Kidney (tissue), 14 donors: ENCODE results near the gene PTGS1. TPM values are rescaled to one million over a fixed set of nuclear protein-coding genes. Genes with fewer than 3 reads are reported as not detected.

Source experiments
- DNase-seq, 5 donors: peaks; one replicate each; pipeline ENCODE4 v3.0.0-alpha.2; 2013 to 2020
- FAIRE-seq: peaks from 2 replicates; lab custom pipeline; 2012; peaks lifted over from hg19 to GRCh38; lab: Jason Lieb, UNC
- H3K27ac ChIP-seq, 2 donors: one replicate each; pipeline ENCODE4 v1.7.0; 2013; ENCODE audit warnings: low read depth in 2 of 2, low read length in 2 of 2, inconsistent platforms in 1 of 2
- H3K27me3 ChIP-seq: one replicate; pipeline ENCODE4 v1.7.1; 2013; ENCODE audit warnings: low read length, inconsistent platforms; ENCODE audit not compliant: control insufficient read depth, insufficient read depth
- H3K36me3 ChIP-seq, 3 donors: one replicate each; pipeline versions ENCODE4 v1.7.0 to v1.7.1; 2013; ENCODE audit warnings: low read length in 3 of 3, control low read depth in 1 of 3, inconsistent platforms in 1 of 3; ENCODE audit not compliant: insufficient read depth in 3 of 3, control insufficient read depth in 2 of 3
- H3K4me1 ChIP-seq, 3 donors: one replicate each; pipeline versions ENCODE4 v1.7.0 to v1.7.1; 2013; ENCODE audit warnings: low read length in 3 of 3, inconsistent platforms in 1 of 3, low read depth in 1 of 3; ENCODE audit not compliant: control insufficient read depth in 2 of 3, insufficient read depth in 2 of 3
- H3K4me3 ChIP-seq, 3 donors: one replicate each; pipeline versions ENCODE4 v1.7.0 to v1.8.1; 2013; ENCODE audit warnings: low read length in 3 of 3, control low read depth in 1 of 3, inconsistent platforms in 1 of 3
- H3K9ac ChIP-seq, 3 donors: one replicate each; pipeline versions ENCODE4 v1.7.0 to v1.7.1; 2013; ENCODE audit warnings: low read length in 3 of 3, control low read depth in 1 of 3, inconsistent platforms in 1 of 3
- H3K9me3 ChIP-seq, 3 donors: one replicate each; pipeline versions ENCODE4 v1.7.0 to v1.7.1; 2013; ENCODE audit warnings: low read length in 3 of 3, control low read depth in 1 of 3, inconsistent platforms in 1 of 3; ENCODE audit not compliant: control insufficient read depth in 2 of 3, insufficient read depth in 1 of 3
- CTCF ChIP-seq: IDR thresholded peaks from 3 replicates; pipeline ENCODE4 v1.5.1; 2012; ENCODE audit warnings: mild to moderate bottlenecking, moderate library complexity, borderline replicate concordance; ENCODE audit not compliant: insufficient read depth; ENCODE audit errors: extremely low read depth
- intact Hi-C: fragments of 100-400 bp; cut with DNase I; formaldehyde crosslinking; loops from one replicate; pipeline ENCODE4 v1.11.1; 2022
- polyA plus RNA-seq: library from polyadenylated mRNA; stranded (reverse); fragments of 350-450 nt; fragmentation: Illumina TruSeq; extraction: RNeasy Lipid Tissue Mini Kit (QIAGEN cat#74804); gene quantifications from one replicate; pipeline ENCODE4 v1.2.3, GENCODE V29; 2014; ENCODE audit warnings: low read depth, low replicate concordance; ENCODE audit not compliant: insufficient read depth
- total RNA-seq: library from RNA; stranded (reverse); fragmentation: NEBNext Ultra II Directional; extraction: Animal tissue kit (Norgen Biotek cat#: 25700); gene quantifications from one replicate; pipeline ENCODE4 v1.2.1, GENCODE V29; 2021
- donor health status: control.
- donor health status: control.
- donor health status: control.
- donor health status: control.
- donor health status: control.
- donor health status: DM: yes; HTN: yes; CAD: no.
- donor health status: Normal renal cell carcinoma (clear cell type).

Gene PTGS1
- total and polyA plus RNA-seq, 2 donors from 2014 or later: 3.5 to 9.4 TPM

- TF ChIP-seq CTCF: no peak
- FAIRE-seq (no peak), DNase-seq (no peak)
- H3K27ac ChIP-seq: no peak overlapping the region
- H3K27me3 ChIP-seq: no peaks in the 10 kb centered on the region
- intact Hi-C loops: no loop called here
- no peaks in the 10 kb centered on the region for H3K4me1 ChIP-seq
- no peak overlapping the region for H3K9ac ChIP-seq
- H3K9me3 ChIP-seq: no peaks in the 10 kb centered on the region
- H3K36me3 ChIP-seq: no peaks in the 10 kb centered on the region
- H3K4me3 ChIP-seq: no peak overlapping the region
Observed at GRCh38 chr9:122339579-122339978, 31.2 kb upstream of the PTGS1 start.

- Histone ChIP-seq H3K9me3 (no peaks in the 10 kb centered on the region), H3K4me3 (no peak overlapping the region), H3K36me3 (no peaks in the 10 kb centered on the region), H3K27ac (no peak overlapping the region), H3K9ac (no peak overlapping the region), H3K4me1 (no peaks in the 10 kb centered on the region), H3K27me3 (no peaks in the 10 kb centered on the region)
- TF ChIP-seq CTCF: no peak
- FAIRE-seq: no peak
- DNase-seq: no peak
- intact Hi-C loops: no loop called here
Observed at GRCh38 chr9:122340161-122340560, 30.7 kb upstream of the PTGS1 start.

GRCh38 chr9:122342323-122343050, 28.3 kb upstream of the PTGS1 start:
- intact Hi-C loops: no loop called here
- no peak overlapping the region for H3K27ac ChIP-seq
- H3K36me3 ChIP-seq: no peaks in the 10 kb centered on the region
- H3K9ac ChIP-seq: no peak overlapping the region
- no peak overlapping the region for H3K4me3 ChIP-seq
- no peaks in the 10 kb centered on the region for H3K9me3 ChIP-seq
- TF ChIP-seq CTCF: no peak
- DNase-seq (no peak), FAIRE-seq (no peak)
- peaks cover 0 to 7% (median 2%) of the 10 kb centered on the region in 3 donors for H3K4me1 ChIP-seq
- no peaks in the 10 kb centered on the region for H3K27me3 ChIP-seq
